HG03108 (cell line): ENCODE data around the gene ATP6AP2.

Source experiments
- ATAC-seq: cut with Tn5 transposase; IDR thresholded peaks from one replicate; pipeline ENCODE4 v1.9.1; 2021; ENCODE audit warnings: moderate library complexity; ENCODE audit not compliant: unreplicated experiment

ATP6AP2 gene

GRCh38 chrX:40632199-40632598 lies 51.4 kb downstream of the ATP6AP2 start:
- ATAC-seq, result no peak

GRCh38 chrX:40637687-40638086 lies 56.9 kb downstream of the ATP6AP2 start:
- ATAC-seq, result no peak

- no peak for ATAC-seq
These were observed 63.4 kb downstream of the ATP6AP2 start for GRCh38 chrX:40644176-40644575.

GRCh38 chrX:40644821-40645358 lies 64.1 kb downstream of the ATP6AP2 start:
- ATAC-seq, result peak; percentile 34

GRCh38 chrX:40646489-40647306 lies 65.9 kb downstream of the ATP6AP2 start:
- ATAC-seq, result peak; percentile 11

GRCh38 chrX:40647307-40648197 lies 66.8 kb downstream of the ATP6AP2 start, which contains the start of gene CXorf38:
TSS of gene CXorf38 (minus strand) at chrX:40647561. CDS start at chrX:40647520, 41 bp downstream.
- ATAC-seq, result peak; percentile 62

GRCh38 chrX:40651620-40652223 lies 71.0 kb downstream of the ATP6AP2 start:
- ATAC-seq, result no peak

- no peak for ATAC-seq
These were observed 71.9 kb downstream of the ATP6AP2 start for GRCh38 chrX:40652664-40653063.

GRCh38 chrX:40653535-40653934 lies 72.8 kb downstream of the ATP6AP2 start:
- no peak for ATAC-seq
